Measurements from ENCODE around the gene SAMD4B.

The SAMD4B gene

GRCh38 chr19:39420769-39421168 lies 78.5 kb downstream of the SAMD4B start:
- Histone ChIP-seq H3K4me2 (ENCODE audit: low read length) (no peak overlapping the region), H3K36me3 (ENCODE audit: control insufficient read depth, insufficient read depth, low read length) (no peaks in the 10 kb centered on the region), H3K9ac (no peak overlapping the region), H3K4me1 (no peaks in the 10 kb centered on the region), H3K27ac (no peak overlapping the region), H3K9me3 (ENCODE audit: control insufficient read depth, low read length) (no peaks in the 10 kb centered on the region), H3K27me3 (ENCODE audit: control insufficient read depth, insufficient read depth, low read length) (no peaks in the 10 kb centered on the region), H3K4me3 (ENCODE audit: low read depth, low read length) (no peak overlapping the region), H3K79me2 (no peaks in the 10 kb centered on the region), H2AFZ (no peak overlapping the region)
- TF ChIP-seq CTCF (IDR thresholded peaks at IDR 0.05), result no peak

GRCh38 chr19:39422020-39422419 lies 79.8 kb downstream of the SAMD4B start:
- no peaks in the 10 kb centered on the region for H3K9me3 ChIP-seq (ENCODE audit: control insufficient read depth, low read length)
- no peaks in the 10 kb centered on the region for H3K36me3 ChIP-seq (ENCODE audit: control insufficient read depth, insufficient read depth, low read length)
- no peak overlapping the region for H3K4me3 ChIP-seq (ENCODE audit: low read depth, low read length)
- TF ChIP-seq CTCF (IDR thresholded peaks at IDR 0.05), result no peak
- H2AFZ ChIP-seq, result no peak overlapping the region
- H3K4me1 ChIP-seq, result no peaks in the 10 kb centered on the region
- H3K9ac ChIP-seq, result no peak overlapping the region
- H3K27me3 ChIP-seq (ENCODE audit: control insufficient read depth, insufficient read depth, low read length), result no peaks in the 10 kb centered on the region
- no peak overlapping the region for H3K4me2 ChIP-seq (ENCODE audit: low read length)
- H3K79me2 ChIP-seq, result no peaks in the 10 kb centered on the region
- H3K27ac ChIP-seq, result no peak overlapping the region

GRCh38 chr19:39423258-39424086 lies 81.3 kb downstream of the SAMD4B start:
- no peak for TF ChIP-seq CTCF (IDR thresholded peaks at IDR 0.05)
- no peaks in the 10 kb centered on the region for H3K36me3 ChIP-seq (ENCODE audit: control insufficient read depth, insufficient read depth, low read length)
- H3K27me3 ChIP-seq (ENCODE audit: control insufficient read depth, insufficient read depth, low read length), result no peaks in the 10 kb centered on the region
- H3K4me2 ChIP-seq (ENCODE audit: low read length), result no peak overlapping the region
- H3K4me1 ChIP-seq, result no peaks in the 10 kb centered on the region
- no peak overlapping the region for H3K9ac ChIP-seq
- no peaks in the 10 kb centered on the region for H3K9me3 ChIP-seq (ENCODE audit: control insufficient read depth, low read length)
- no peaks in the 10 kb centered on the region for H3K79me2 ChIP-seq
- H3K27ac ChIP-seq, result no peak overlapping the region
- H2AFZ ChIP-seq, result no peak overlapping the region
- no peak overlapping the region for H3K4me3 ChIP-seq (ENCODE audit: low read depth, low read length)

- no peak overlapping the region for H2AFZ ChIP-seq
- no peak overlapping the region for H3K4me3 ChIP-seq (ENCODE audit: low read depth, low read length)
- no peak overlapping the region for H3K4me2 ChIP-seq (ENCODE audit: low read length)
- no peaks in the 10 kb centered on the region for H3K36me3 ChIP-seq (ENCODE audit: control insufficient read depth, insufficient read depth, low read length)
- no peak overlapping the region for H3K27ac ChIP-seq
- H3K79me2 ChIP-seq, result no peaks in the 10 kb centered on the region
- H3K9ac ChIP-seq, result no peak overlapping the region
- H3K9me3 ChIP-seq (ENCODE audit: control insufficient read depth, low read length), result no peaks in the 10 kb centered on the region
- TF ChIP-seq CTCF (IDR thresholded peaks at IDR 0.05), result no peak
- H3K27me3 ChIP-seq (ENCODE audit: control insufficient read depth, insufficient read depth, low read length), result no peaks in the 10 kb centered on the region
- H3K4me1 ChIP-seq, result no peaks in the 10 kb centered on the region
Observed at GRCh38 chr19:39424934-39425333, 82.7 kb downstream of the SAMD4B start.

- no peaks in the 10 kb centered on the region for H3K4me1 ChIP-seq
- H3K4me3 ChIP-seq (ENCODE audit: low read depth, low read length), result no peak overlapping the region
- no peak overlapping the region for H3K27ac ChIP-seq
- no peaks in the 10 kb centered on the region for H3K27me3 ChIP-seq (ENCODE audit: control insufficient read depth, insufficient read depth, low read length)
- TF ChIP-seq CTCF (IDR thresholded peaks at IDR 0.05), result no peak
- H3K4me2 ChIP-seq (ENCODE audit: low read length), result no peak overlapping the region
- H2AFZ ChIP-seq, result no peak overlapping the region
- no peaks in the 10 kb centered on the region for H3K79me2 ChIP-seq
- no peaks in the 10 kb centered on the region for H3K9me3 ChIP-seq (ENCODE audit: control insufficient read depth, low read length)
- H3K9ac ChIP-seq, result no peak overlapping the region
- no peaks in the 10 kb centered on the region for H3K36me3 ChIP-seq (ENCODE audit: control insufficient read depth, insufficient read depth, low read length)
Observed at GRCh38 chr19:39425744-39426143, 83.5 kb downstream of the SAMD4B start.
